NCI-H345 (cell line): Measurements from ENCODE around the gene MACC1.
"Not testable (repeated sequence)": the region's sequence is repeated elsewhere in the genome, so short reads cannot be mapped to it uniquely, and the experiment has no call there.

ENCODE experiments used
- DNase-seq: peaks from one replicate; lab custom pipeline; 2025; lab: John Stamatoyannopoulos, UW

The MACC1 gene

GRCh38 chr7:20126060-20126459 is 91.1 kb downstream of the MACC1 start:
- DNase-seq, result not testable (repeated sequence)

- not testable (repeated sequence) for DNase-seq
These were observed 93.1 kb downstream of the MACC1 start for GRCh38 chr7:20124087-20124486.

- DNase-seq, result not testable (repeated sequence)
These were observed 94.4 kb downstream of the MACC1 start for GRCh38 chr7:20122653-20123316.

- DNase-seq, result no peak
These were observed 95.1 kb downstream of the MACC1 start for GRCh38 chr7:20122073-20122472.

- DNase-seq, result no peak
These were observed 95.8 kb downstream of the MACC1 start for GRCh38 chr7:20121404-20121803.

- DNase-seq, result not testable (repeated sequence)
These were observed 96.5 kb downstream of the MACC1 start for GRCh38 chr7:20120611-20121168.

- no peak for DNase-seq
These were observed 100.3 kb downstream of the MACC1 start for GRCh38 chr7:20116869-20117268.

- DNase-seq, result no peak
These were observed 102.7 kb downstream of the MACC1 start for GRCh38 chr7:20114468-20114867.

- no peak for DNase-seq
These were observed 103.7 kb downstream of the MACC1 start for GRCh38 chr7:20113427-20114027.

GRCh38 chr7:20112696-20113095 is 104.5 kb downstream of the MACC1 start:
- DNase-seq, result no peak

GRCh38 chr7:20111821-20112542 is 105.2 kb downstream of the MACC1 start:
- no peak for DNase-seq

- no peak for DNase-seq
These were observed 109.6 kb downstream of the MACC1 start for GRCh38 chr7:20107582-20107981.

- DNase-seq, result no peak
These were observed 112.5 kb downstream of the MACC1 start for GRCh38 chr7:20104696-20105095.

- no peak for DNase-seq
These were observed 114.2 kb downstream of the MACC1 start for GRCh38 chr7:20102982-20103381.

- no peak for DNase-seq
These were observed 121.3 kb downstream of the MACC1 start for GRCh38 chr7:20095862-20096261.

GRCh38 chr7:20095436-20095835 is 121.7 kb downstream of the MACC1 start:
- no peak for DNase-seq

- DNase-seq, result no peak
These were observed 127.8 kb downstream of the MACC1 start for GRCh38 chr7:20089431-20089830.

- DNase-seq, result no peak
These were observed 132.1 kb downstream of the MACC1 start for GRCh38 chr7:20085086-20085485.
